Left lung (tissue), 10 donors: ENCODE measurements around the gene NID1. TPM values are rescaled to one million over a fixed set of nuclear protein-coding genes. Genes with fewer than 3 reads are reported as not detected.
"Not testable (repeated sequence)": the region's sequence is repeated elsewhere in the genome, so short reads cannot be mapped to it uniquely, and the experiment has no call there.

ENCODE experiments used
- ATAC-seq: fragments of 200-7000 bp; cut with Tn5 transposase; one replicate; pipeline ENCODE4 v1.9.1; 2020; ENCODE audit warnings: moderate library complexity
- DNase-seq, 4 donors: peaks; one replicate each; pipeline ENCODE4 v3.0.0-alpha.2; 2013 to 2020
- H3K27ac ChIP-seq, 2 donors: fragments of 200-600 bp; sonication (generic) in 1 of 2; one replicate each; pipeline versions ENCODE4 v1.5.0 to v1.8.0; 2020 to 2021
- H3K27me3 ChIP-seq, 2 donors: fragments of 200-600 bp; sonication (generic) in 1 of 2; one replicate each; pipeline versions ENCODE4 v1.5.0 to v1.8.0; 2020 to 2021
- H3K36me3 ChIP-seq, 2 donors: fragments of 200-600 bp; sonication (generic) in 1 of 2; one replicate each; pipeline versions ENCODE4 v1.5.0 to v1.8.0; 2020 to 2021
- H3K4me1 ChIP-seq, 2 donors: fragments of 200-600 bp; one replicate each; pipeline ENCODE4 v1.8.0; 2021
- H3K4me3 ChIP-seq, 2 donors: fragments of 200-600 bp; sonication (generic) in 1 of 2; one replicate each; pipeline versions ENCODE4 v1.5.0 to v1.8.0; 2020 to 2021; ENCODE audit warnings: mild to moderate bottlenecking in 1 of 2
- H3K9me3 ChIP-seq, 2 donors: fragments of 200-600 bp; sonication (generic) in 1 of 2; one replicate each; pipeline versions ENCODE4 v1.5.0 to v1.8.0; 2020 to 2021
- intact Hi-C, 2 donors: fragments of 100-400 bp; cut with DNase I; formaldehyde crosslinking; loops; one replicate each; pipeline versions ENCODE4 v1.11.2 to v1.14.2; 2022
- polyA plus RNA-seq, 6 donors: library from polyadenylated mRNA; unstranded; fragments of 120-200 nt; gene quantifications; one replicate each; pipeline ENCODE4 v1.2.1, GENCODE V29; 2013; ENCODE audit not compliant: insufficient read length in 6 of 6
- total RNA-seq, 2 donors: library from RNA; stranded (reverse); fragmentation: NEBNext Ultra II Directional; extraction: Animal tissue kit (Norgen Biotek cat#: 25700); gene quantifications; one replicate each; pipeline ENCODE4 v1.2.1, GENCODE V29; 2021
- TF ChIP-seq, protein P1 (sequence below), 2 donors: fragments of 200-600 bp; sonication (generic) in 1 of 2; IDR thresholded peaks; one replicate each; pipeline versions ENCODE4 v1.5.0 to v1.8.0; 2021; ENCODE audit warnings: antibody characterized with exemption in 2 of 2
- donor health status: DM: no; HTN: yes; CAD: no.
- donor health status: DM: no; HTN: no; CAD: no.

NID1 gene
- total and polyA plus RNA-seq, 8 donors = 55.4 to 233 (median 218) TPM

DNA sequence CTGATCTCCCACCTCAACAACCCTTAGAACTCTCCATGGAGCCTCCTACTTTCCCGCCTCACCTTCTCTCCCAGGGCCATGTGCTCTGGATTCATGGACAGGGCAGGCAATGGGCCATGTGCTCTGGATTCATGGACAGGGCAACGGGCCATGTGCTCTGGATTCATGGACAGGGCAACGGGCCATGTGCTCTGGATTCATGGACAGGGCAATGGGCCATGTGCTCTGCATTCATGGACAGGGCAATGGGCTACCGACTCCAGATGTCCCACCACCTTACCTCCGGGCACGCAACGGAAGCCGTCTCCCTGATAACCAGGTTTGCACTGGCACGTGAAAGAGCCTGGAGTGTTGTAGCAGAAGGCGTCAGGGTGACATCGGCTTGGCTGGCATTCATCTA lies 53.2 kb downstream of the NID1 start:
- TF ChIP-seq, protein P1, sequence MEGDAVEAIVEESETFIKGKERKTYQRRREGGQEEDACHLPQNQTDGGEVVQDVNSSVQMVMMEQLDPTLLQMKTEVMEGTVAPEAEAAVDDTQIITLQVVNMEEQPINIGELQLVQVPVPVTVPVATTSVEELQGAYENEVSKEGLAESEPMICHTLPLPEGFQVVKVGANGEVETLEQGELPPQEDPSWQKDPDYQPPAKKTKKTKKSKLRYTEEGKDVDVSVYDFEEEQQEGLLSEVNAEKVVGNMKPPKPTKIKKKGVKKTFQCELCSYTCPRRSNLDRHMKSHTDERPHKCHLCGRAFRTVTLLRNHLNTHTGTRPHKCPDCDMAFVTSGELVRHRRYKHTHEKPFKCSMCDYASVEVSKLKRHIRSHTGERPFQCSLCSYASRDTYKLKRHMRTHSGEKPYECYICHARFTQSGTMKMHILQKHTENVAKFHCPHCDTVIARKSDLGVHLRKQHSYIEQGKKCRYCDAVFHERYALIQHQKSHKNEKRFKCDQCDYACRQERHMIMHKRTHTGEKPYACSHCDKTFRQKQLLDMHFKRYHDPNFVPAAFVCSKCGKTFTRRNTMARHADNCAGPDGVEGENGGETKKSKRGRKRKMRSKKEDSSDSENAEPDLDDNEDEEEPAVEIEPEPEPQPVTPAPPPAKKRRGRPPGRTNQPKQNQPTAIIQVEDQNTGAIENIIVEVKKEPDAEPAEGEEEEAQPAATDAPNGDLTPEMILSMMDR (IDR thresholded peaks at IDR 0.05) = no peak
- Histone ChIP-seq H3K27me3 (no peaks in the 10 kb centered on the region), H3K9me3 (no peaks in the 10 kb centered on the region), H3K4me1 (no peaks in the 10 kb centered on the region), H3K36me3 (no peaks in the 10 kb centered on the region), H3K27ac (no peak overlapping the region), H3K4me3 (no peak overlapping the region)
- intact Hi-C loops = no loop called here
- ATAC-seq (no peak), DNase-seq (no peak)

DNA sequence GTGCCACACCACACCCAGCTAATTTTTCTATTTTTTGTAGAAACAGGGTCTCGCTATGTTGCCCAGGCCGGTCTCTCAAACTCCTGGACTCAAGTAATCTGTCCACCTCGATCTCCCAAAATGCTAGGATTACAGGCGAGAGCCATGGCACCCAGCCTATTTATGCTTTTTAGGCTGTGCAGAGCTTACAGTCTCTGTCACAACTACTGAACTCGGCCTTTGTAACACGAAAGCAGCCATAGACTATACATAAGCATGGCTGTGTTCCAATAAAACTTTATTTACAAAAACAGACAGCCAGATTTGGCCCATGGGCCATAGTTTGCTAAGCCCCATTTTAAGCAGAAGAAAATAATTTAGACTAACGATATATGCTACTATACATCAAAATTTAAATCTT lies 54.4 kb downstream of the NID1 start:
- Histone ChIP-seq H3K4me3 (no peak overlapping the region), H3K27ac (peak overlapping the region in 1 of 2 donors; percentile 38), H3K36me3 (no peaks in the 10 kb centered on the region), H3K9me3 (no peaks in the 10 kb centered on the region), H3K4me1 (no peaks in the 10 kb centered on the region), H3K27me3 (no peaks in the 10 kb centered on the region)
- no peak for DNase-seq
- intact Hi-C loops = no loop called here
- ATAC-seq = no peak
- TF ChIP-seq, protein P1 (IDR thresholded peaks at IDR 0.05) = no peak

DNA sequence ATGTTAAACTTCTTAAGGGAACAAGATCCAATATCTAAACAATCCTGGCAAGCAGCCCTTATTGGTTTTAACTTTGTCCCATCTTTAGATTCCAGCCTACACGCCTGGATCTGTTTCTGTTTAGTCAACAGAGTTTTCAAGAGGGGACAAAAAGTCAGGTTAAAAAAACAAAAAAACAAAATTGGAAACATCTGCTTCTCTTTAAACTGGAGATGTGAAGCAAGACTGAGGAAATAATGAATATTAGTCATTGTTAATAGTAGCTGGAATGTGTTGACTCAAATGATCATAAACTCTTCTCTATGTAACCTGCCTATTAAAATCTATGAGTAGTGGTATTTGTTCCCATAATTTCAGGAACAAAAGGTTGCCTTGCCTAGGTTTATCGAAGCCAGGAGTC lies 55.0 kb downstream of the NID1 start:
- peak overlapping the region in 1 of 2 donors; percentile 38 for H3K27ac ChIP-seq
- peak; percentile 54 for ATAC-seq
- no peaks in the 10 kb centered on the region for H3K36me3 ChIP-seq
- H3K4me1 ChIP-seq = no peaks in the 10 kb centered on the region
- intact Hi-C loops = no loop called here
- no peak overlapping the region for H3K4me3 ChIP-seq
- H3K27me3 ChIP-seq = no peaks in the 10 kb centered on the region
- H3K9me3 ChIP-seq = no peaks in the 10 kb centered on the region
- TF ChIP-seq, protein P1 (IDR thresholded peaks at IDR 0.05) = no peak
- peak in 1 of 4 donors; percentile 32 for DNase-seq

DNA sequence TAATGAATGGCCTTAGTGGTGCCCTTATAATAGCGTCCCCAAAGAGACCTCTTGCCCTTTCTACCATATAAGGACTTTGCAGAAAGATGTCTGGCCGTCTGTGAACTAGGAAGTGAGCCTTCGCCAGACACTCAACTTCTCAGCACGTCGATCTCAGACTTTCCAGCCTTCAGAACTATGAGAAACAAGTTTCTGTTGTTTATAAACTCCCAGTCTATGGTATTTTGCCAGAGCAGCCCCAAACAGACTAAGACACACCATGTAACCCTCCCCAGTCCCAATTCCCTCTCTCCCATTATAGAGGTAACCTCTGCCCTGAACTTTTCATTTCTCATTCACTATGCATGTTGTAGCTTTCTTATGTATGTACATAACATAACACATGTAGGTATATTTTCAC lies 55.7 kb downstream of the NID1 start:
- peak overlapping the region in 1 of 2 donors; percentile 38 for H3K27ac ChIP-seq
- no peaks in the 10 kb centered on the region for H3K4me1 ChIP-seq
- DNase-seq (peak in 1 of 4 donors; percentile 27), ATAC-seq (peak; percentile 12)
- no peak overlapping the region for H3K4me3 ChIP-seq
- intact Hi-C loops = no loop called here
- TF ChIP-seq, protein P1 (IDR thresholded peaks at IDR 0.05) = no peak
- H3K36me3 ChIP-seq = no peaks in the 10 kb centered on the region
- no peaks in the 10 kb centered on the region for H3K9me3 ChIP-seq
- no peaks in the 10 kb centered on the region for H3K27me3 ChIP-seq

DNA sequence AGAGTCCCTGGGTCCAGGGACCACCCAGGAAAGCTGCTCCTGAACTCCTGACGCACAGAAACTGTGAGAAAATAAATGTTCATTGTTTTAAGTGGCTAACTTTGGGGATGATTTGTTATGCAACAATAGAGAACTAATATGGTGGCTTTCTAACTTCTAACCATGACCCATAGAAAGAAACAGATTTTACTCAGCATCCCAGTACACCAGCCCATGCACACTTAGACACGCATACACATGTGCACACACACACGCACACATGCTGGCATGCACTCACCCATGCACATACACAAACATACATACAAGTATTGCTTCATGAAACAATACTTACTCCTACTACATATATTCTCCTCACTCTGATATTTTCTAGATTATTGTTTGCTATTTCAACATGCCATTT lies 57.1 kb downstream of the NID1 start:
- TF ChIP-seq, protein P1 (IDR thresholded peaks at IDR 0.05) = no peak
- Histone ChIP-seq H3K27ac (no peak overlapping the region), H3K9me3 (no peaks in the 10 kb centered on the region), H3K27me3 (no peaks in the 10 kb centered on the region), H3K4me1 (no peaks in the 10 kb centered on the region), H3K4me3 (no peak overlapping the region), H3K36me3 (no peaks in the 10 kb centered on the region)
- intact Hi-C loops = no loop called here
- DNase-seq (no peak), ATAC-seq (no peak)

DNA sequence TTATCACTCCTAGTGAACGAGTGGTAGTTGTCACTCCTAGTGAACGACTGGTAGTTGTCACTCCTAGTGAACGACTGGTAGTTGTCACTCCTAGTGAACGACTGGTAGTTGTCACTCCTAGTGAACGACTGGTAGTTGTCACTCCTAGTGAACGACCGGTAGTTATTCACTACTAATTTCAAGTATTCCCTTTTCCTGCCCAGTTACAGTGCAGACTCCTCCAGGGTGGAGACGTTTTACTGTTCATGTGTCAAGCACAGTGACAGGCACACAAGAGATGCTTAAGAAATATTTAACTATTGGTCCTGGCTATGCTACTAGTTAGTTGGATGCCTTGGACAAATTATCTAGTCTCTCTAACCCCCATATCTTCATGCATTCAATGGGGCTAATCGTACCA lies 61.8 kb downstream of the NID1 start:
- H3K9me3 ChIP-seq, intact Hi-C loops, ATAC-seq, H3K4me3 ChIP-seq, H3K36me3 ChIP-seq, H3K27ac ChIP-seq, H3K27me3 ChIP-seq, DNase-seq: not testable (repeated sequence)
- H3K4me1 ChIP-seq = peaks cover 0 to 23% of the 10 kb centered on the region in 2 donors
